Fibroblast of lung (primary cell): Measurements from ENCODE around the gene TENT5C. TPM values are rescaled to one million over a fixed set of nuclear protein-coding genes. Genes with fewer than 3 reads are reported as not detected.

Source experiments
- DNase-seq, 2 donors: peaks; one replicate each; pipeline versions ENCODE4 v3.0.0 to v3.0.0-alpha.2; 2010; ENCODE audit warnings: low read depth in 2 of 2
- H2AFZ ChIP-seq: 2 replicates; pipeline ENCODE4 v1.5.1; 2012; ENCODE audit warnings: low read length, control low read depth, inconsistent platforms
- H3K27ac ChIP-seq: 2 replicates; pipeline ENCODE4 v1.5.1; 2011; ENCODE audit warnings: low read length, control low read depth; ENCODE audit not compliant: insufficient read depth
- H3K27me3 ChIP-seq: 2 replicates; pipeline ENCODE4 v1.5.1; 2011; ENCODE audit warnings: mild to moderate bottlenecking, low read length; ENCODE audit not compliant: control insufficient read depth, insufficient read depth
- H3K36me3 ChIP-seq: 2 replicates; pipeline ENCODE4 v1.5.1; 2011; ENCODE audit warnings: low read length; ENCODE audit not compliant: control insufficient read depth, insufficient read depth
- H3K4me1 ChIP-seq: 2 replicates; pipeline ENCODE4 v1.5.1; 2011; ENCODE audit warnings: low read length; ENCODE audit not compliant: control insufficient read depth, insufficient read depth; ENCODE audit errors: extremely low read depth
- H3K4me2 ChIP-seq: 2 replicates; pipeline ENCODE4 v1.5.1; 2011; ENCODE audit warnings: low read length, control low read depth; ENCODE audit not compliant: insufficient read depth; ENCODE audit errors: extremely low read depth
- H3K4me3 ChIP-seq, 4 experiments: fragments of 200-600 bp in 1 of 4; sonication (generic) in 1 of 4; replicated peaks in 1 of 4; 2 replicates each; pipeline ENCODE4 v1.5.1; 2011 to 2016; ENCODE audit warnings: low read length in 4 of 4, low read depth in 3 of 4, mild to moderate bottlenecking in 3 of 4, control low read depth in 2 of 4, inconsistent platforms in 1 of 4, mixed read lengths in 1 of 4; ENCODE audit not compliant: insufficient read depth in 1 of 4; ENCODE audit errors: control extremely low read depth in 1 of 4
- H3K79me2 ChIP-seq: 2 replicates; pipeline ENCODE4 v1.5.1; 2012; ENCODE audit warnings: mild to moderate bottlenecking, low read length, inconsistent platforms; ENCODE audit not compliant: control insufficient read depth, insufficient read depth
- H3K9ac ChIP-seq: 2 replicates; pipeline ENCODE4 v1.5.1; 2011; ENCODE audit warnings: mild to moderate bottlenecking, low read length, control low read depth; ENCODE audit not compliant: insufficient read depth
- H3K9me3 ChIP-seq: 2 replicates; pipeline ENCODE4 v1.5.1; 2012; ENCODE audit warnings: low read depth, low read length; ENCODE audit not compliant: control insufficient read depth, insufficient read depth
- H4K20me1 ChIP-seq: 2 replicates; pipeline ENCODE4 v1.5.1; 2011; ENCODE audit warnings: low read length; ENCODE audit not compliant: control insufficient read depth, insufficient read depth; ENCODE audit errors: extremely low read depth
- EZH2 ChIP-seq: IDR thresholded peaks from 2 replicates; pipeline ENCODE4 v1.5.1; 2012; ENCODE audit warnings: low read length, control low read depth, mild to moderate bottlenecking; ENCODE audit errors: missing control alignments
- polyA plus RNA-seq, 2 donors: library from polyadenylated mRNA; depleted of rRNA in 1 of 2; stranded (reverse) in 1 of 2; unstranded in 1 of 2; fragments of >200 nt; gene quantifications; 2 replicates each; pipeline ENCODE4 v1.2.1, GENCODE V29; 2011 to 2012; ENCODE audit warnings: missing spikeins in 1 of 2
- total RNA-seq: library from RNA; depleted of rRNA; stranded (reverse); fragments of >200 nt; gene quantifications from 2 replicates; pipeline ENCODE4 v1.2.1, GENCODE V29; 2014
- TF ChIP-seq, protein P1 (sequence below), 2 donors: IDR thresholded peaks in 1 of 2; conservative IDR thresholded peaks in 1 of 2; 1 replicate in 1 of 2; 2 replicates in 1 of 2; pipeline ENCODE4 v1.5.1; 2011 to 2012; ENCODE audit warnings: low read length in 2 of 2, control low read depth in 1 of 2, inconsistent platforms in 1 of 2, low read depth in 1 of 2, mild to moderate bottlenecking in 1 of 2

TENT5C gene
- total and polyA plus RNA-seq, 2 donors (not counting 1 experiment from before 2014, with no cell fraction given) = 4.2 to 8.1 TPM

GRCh38 chr1:117580436-117580835, 25.4 kb upstream of the TENT5C start:
- no peaks in the 10 kb centered on the region for H3K79me2 ChIP-seq
- no peak for DNase-seq
- no peaks in the 10 kb centered on the region for H4K20me1 ChIP-seq
- TF ChIP-seq EZH2 = no peak
- TF ChIP-seq, protein P1, sequence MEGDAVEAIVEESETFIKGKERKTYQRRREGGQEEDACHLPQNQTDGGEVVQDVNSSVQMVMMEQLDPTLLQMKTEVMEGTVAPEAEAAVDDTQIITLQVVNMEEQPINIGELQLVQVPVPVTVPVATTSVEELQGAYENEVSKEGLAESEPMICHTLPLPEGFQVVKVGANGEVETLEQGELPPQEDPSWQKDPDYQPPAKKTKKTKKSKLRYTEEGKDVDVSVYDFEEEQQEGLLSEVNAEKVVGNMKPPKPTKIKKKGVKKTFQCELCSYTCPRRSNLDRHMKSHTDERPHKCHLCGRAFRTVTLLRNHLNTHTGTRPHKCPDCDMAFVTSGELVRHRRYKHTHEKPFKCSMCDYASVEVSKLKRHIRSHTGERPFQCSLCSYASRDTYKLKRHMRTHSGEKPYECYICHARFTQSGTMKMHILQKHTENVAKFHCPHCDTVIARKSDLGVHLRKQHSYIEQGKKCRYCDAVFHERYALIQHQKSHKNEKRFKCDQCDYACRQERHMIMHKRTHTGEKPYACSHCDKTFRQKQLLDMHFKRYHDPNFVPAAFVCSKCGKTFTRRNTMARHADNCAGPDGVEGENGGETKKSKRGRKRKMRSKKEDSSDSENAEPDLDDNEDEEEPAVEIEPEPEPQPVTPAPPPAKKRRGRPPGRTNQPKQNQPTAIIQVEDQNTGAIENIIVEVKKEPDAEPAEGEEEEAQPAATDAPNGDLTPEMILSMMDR (conservative IDR thresholded peaks at IDR 0.05 in 1 of 2, IDR thresholded peaks at IDR 0.05 in 1 of 2; ENCODE audit: low read depth in 1 of 2, low read length in 2 of 2) = no peak
- H3K4me2 ChIP-seq = no peak overlapping the region
- H3K4me3 ChIP-seq = no peak overlapping the region
- no peaks in the 10 kb centered on the region for H3K4me1 ChIP-seq
- no peak overlapping the region for H2AFZ ChIP-seq
- no peaks in the 10 kb centered on the region for H3K9me3 ChIP-seq
- H3K9ac ChIP-seq = no peak overlapping the region
- H3K27ac ChIP-seq = no peak overlapping the region
- H3K27me3 ChIP-seq = no peaks in the 10 kb centered on the region
- no peaks in the 10 kb centered on the region for H3K36me3 ChIP-seq

- H3K79me2 ChIP-seq = no peaks in the 10 kb centered on the region
- no peaks in the 10 kb centered on the region for H3K4me1 ChIP-seq
- no peak overlapping the region for H3K9ac ChIP-seq
- no peaks in the 10 kb centered on the region for H3K36me3 ChIP-seq
- no peaks in the 10 kb centered on the region for H3K9me3 ChIP-seq
- no peak for DNase-seq
- no peaks in the 10 kb centered on the region for H3K27me3 ChIP-seq
- H3K4me3 ChIP-seq = no peak overlapping the region
- H2AFZ ChIP-seq = no peak overlapping the region
- no peak overlapping the region for H3K4me2 ChIP-seq
- H4K20me1 ChIP-seq = no peaks in the 10 kb centered on the region
- no peak overlapping the region for H3K27ac ChIP-seq
- no peak for TF ChIP-seq EZH2
- TF ChIP-seq, protein P1 (conservative IDR thresholded peaks at IDR 0.05 in 1 of 2, IDR thresholded peaks at IDR 0.05 in 1 of 2; ENCODE audit: low read depth in 1 of 2, low read length in 2 of 2) = no peak
These were observed 25.0 kb upstream of the TENT5C start for GRCh38 chr1:117580882-117581281.

- Histone ChIP-seq H3K79me2 (no peaks in the 10 kb centered on the region), H2AFZ (no peak overlapping the region), H3K4me1 (no peaks in the 10 kb centered on the region), H4K20me1 (no peaks in the 10 kb centered on the region), H3K4me2 (no peak overlapping the region), H3K4me3 (no peak overlapping the region), H3K36me3 (no peaks in the 10 kb centered on the region), H3K9me3 (no peaks in the 10 kb centered on the region), H3K27me3 (no peaks in the 10 kb centered on the region), H3K27ac (no peak overlapping the region), H3K9ac (no peak overlapping the region)
- no peak for TF ChIP-seq EZH2
- TF ChIP-seq, protein P1 (conservative IDR thresholded peaks at IDR 0.05 in 1 of 2, IDR thresholded peaks at IDR 0.05 in 1 of 2; ENCODE audit: low read depth in 1 of 2, low read length in 2 of 2) = no peak
- DNase-seq = no peak
These were observed 24.4 kb upstream of the TENT5C start for GRCh38 chr1:117581391-117581943.
